HG02943 (cell line): ENCODE data around the gene TMEM91.
"Not testable (repeated sequence)": the region's sequence is repeated elsewhere in the genome, so short reads cannot be mapped to it uniquely, and the experiment has no call there.

Experiments
- ATAC-seq: cut with Tn5 transposase; IDR thresholded peaks from one replicate; pipeline ENCODE4 v1.9.1; 2021; ENCODE audit warnings: mild to moderate bottlenecking, low read depth, moderate library complexity; ENCODE audit not compliant: unreplicated experiment

TMEM91 gene

GRCh38 chr19:41352609-41353465, 23.5 kb upstream of the TMEM91 start:
- ATAC-seq, result no peak

GRCh38 chr19:41353466-41354342, 22.6 kb upstream of the TMEM91 start, which contains the start of gene TGFB1:
TGFB1 (minus strand) TSS chr19:41353922; CDS start chr19:41353044, 878 bp downstream.
- peak; percentile 36 for ATAC-seq

- no peak for ATAC-seq
Observed at GRCh38 chr19:41354343-41354953, 21.9 kb upstream of the TMEM91 start.

- no peak for ATAC-seq
Observed at GRCh38 chr19:41355035-41355434, 21.3 kb upstream of the TMEM91 start.

- no peak for ATAC-seq
Observed at GRCh38 chr19:41355802-41356201, 20.5 kb upstream of the TMEM91 start.

GRCh38 chr19:41356984-41357739, 19.2 kb upstream of the TMEM91 start:
- ATAC-seq, result no peak

- ATAC-seq, result no peak
Observed at GRCh38 chr19:41357746-41358145, 18.6 kb upstream of the TMEM91 start.

GRCh38 chr19:41359741-41360140, 16.6 kb upstream of the TMEM91 start:
- no peak for ATAC-seq

GRCh38 chr19:41362143-41362847, 14.0 kb upstream of the TMEM91 start:
- no peak for ATAC-seq

- ATAC-seq, result no peak
Observed at GRCh38 chr19:41363371-41363752, 13.0 kb upstream of the TMEM91 start.

GRCh38 chr19:41363753-41364523, 12.4 kb upstream of the TMEM91 start, which contains the start of gene B9D2:
B9D2 (minus strand) TSS chr19:41364149; CDS start chr19:41363519, 630 bp downstream.
- ATAC-seq, result peak; percentile 76

GRCh38 chr19:41364524-41365391, 11.6 kb upstream of the TMEM91 start:
- ATAC-seq, result no peak

- ATAC-seq, result no peak
Observed at GRCh38 chr19:41366089-41366488, 10.2 kb upstream of the TMEM91 start.

- ATAC-seq, result no peak
Observed at GRCh38 chr19:41367848-41368301, 8.5 kb upstream of the TMEM91 start.

GRCh38 chr19:41369769-41370168, 6.6 kb upstream of the TMEM91 start:
- no peak for ATAC-seq

- not testable (repeated sequence) for ATAC-seq
Observed at GRCh38 chr19:41371119-41371518, 5.2 kb upstream of the TMEM91 start.

GRCh38 chr19:41371541-41371940, 4.8 kb upstream of the TMEM91 start:
- ATAC-seq, result no peak

GRCh38 chr19:41372501-41372900, 3.8 kb upstream of the TMEM91 start:
- ATAC-seq, result no peak
